GM21528 (cell line): ENCODE results near the gene FOXI3.

ENCODE experiments used
- ATAC-seq: cut with Tn5 transposase; IDR thresholded peaks from one replicate; pipeline ENCODE4 v1.9.1; 2021; ENCODE audit warnings: mild to moderate bottlenecking, moderate library complexity; ENCODE audit not compliant: unreplicated experiment, low FRiP score

The FOXI3 gene

GRCh38 chr2:88452565-88452905 lies at the start of gene FOXI3:
TSS of gene FOXI3 (minus strand) at chr2:88452693. CDS start at chr2:88452535, 158 bp downstream.
- ATAC-seq, result no peak

- no peak for ATAC-seq
Observed at GRCh38 chr2:88500691-88501090, 48.2 kb upstream of the FOXI3 start.

GRCh38 chr2:88499204-88499603 lies 46.7 kb upstream of the FOXI3 start:
- no peak for ATAC-seq

- ATAC-seq, result no peak
Observed at GRCh38 chr2:88493481-88493880, 41.0 kb upstream of the FOXI3 start.

GRCh38 chr2:88492002-88492401 lies 39.5 kb upstream of the FOXI3 start:
- ATAC-seq, result no peak

GRCh38 chr2:88489181-88489580 lies 36.7 kb upstream of the FOXI3 start:
- ATAC-seq, result no peak

- ATAC-seq, result no peak
Observed at GRCh38 chr2:88483200-88483599, 30.7 kb upstream of the FOXI3 start.

- ATAC-seq, result no peak
Observed at GRCh38 chr2:88481691-88482336, 29.3 kb upstream of the FOXI3 start.

GRCh38 chr2:88472811-88473210 lies 20.3 kb upstream of the FOXI3 start:
- no peak for ATAC-seq

GRCh38 chr2:88471083-88471942 lies 18.8 kb upstream of the FOXI3 start:
- no peak for ATAC-seq

- no peak for ATAC-seq
Observed at GRCh38 chr2:88469202-88470114, 17.0 kb upstream of the FOXI3 start.

- no peak for ATAC-seq
Observed at GRCh38 chr2:88464153-88464552, 11.7 kb upstream of the FOXI3 start.

- ATAC-seq, result no peak
Observed at GRCh38 chr2:88458633-88459032, 6.1 kb upstream of the FOXI3 start.

- no peak for ATAC-seq
Observed at GRCh38 chr2:88452980-88453582, 588 bp upstream of the FOXI3 start.

- ATAC-seq, result no peak
Observed at GRCh38 chr2:88451811-88452564, 505 bp downstream of the FOXI3 start.

- no peak for ATAC-seq
Observed at GRCh38 chr2:88450925-88451810, 1.3 kb downstream of the FOXI3 start.

GRCh38 chr2:88450186-88450585 lies 2.3 kb downstream of the FOXI3 start:
- ATAC-seq, result no peak

- no peak for ATAC-seq
Observed at GRCh38 chr2:88448248-88448647, 4.2 kb downstream of the FOXI3 start.

- ATAC-seq, result no peak
Observed at GRCh38 chr2:88443353-88443938, 9.0 kb downstream of the FOXI3 start.
